Parathyroid adenoma (tissue), 2 donors: ENCODE results near the gene JMJD6.

ENCODE experiments used
- H2AFZ ChIP-seq: fragments of 300-600 bp; sonication (generic); one replicate; pipeline ENCODE4 v1.7.0; 2017; ENCODE audit warnings: antibody characterized with exemption, mild to moderate bottlenecking
- H3K27ac ChIP-seq: fragments of 300-600 bp; sonication (generic); one replicate; pipeline ENCODE4 v1.7.0; 2017
- H3K27me3 ChIP-seq: fragments of 300-600 bp; sonication (generic); one replicate; pipeline ENCODE4 v1.7.0; 2017; ENCODE audit warnings: low read length; ENCODE audit not compliant: control insufficient read depth, insufficient read depth
- H3K36me3 ChIP-seq: fragments of 300-600 bp; sonication (generic); one replicate; pipeline ENCODE4 v1.7.0; 2017; ENCODE audit warnings: low read length; ENCODE audit not compliant: control insufficient read depth, insufficient read depth
- H3K4me1 ChIP-seq: fragments of 300-600 bp; sonication (generic); one replicate; pipeline ENCODE4 v1.7.0; 2017; ENCODE audit warnings: control low read depth
- H3K4me2 ChIP-seq: fragments of 300-600 bp; sonication (generic); one replicate; pipeline ENCODE4 v1.7.0; 2017; ENCODE audit warnings: low read length
- H3K4me3 ChIP-seq: fragments of 300-600 bp; sonication (generic); one replicate; pipeline ENCODE4 v1.7.0; 2017; ENCODE audit warnings: low read depth, low read length
- H3K79me2 ChIP-seq: fragments of 300-600 bp; sonication (generic); one replicate; pipeline ENCODE4 v1.7.0; 2017; ENCODE audit warnings: control low read depth
- H3K9ac ChIP-seq: fragments of 300-600 bp; sonication (generic); one replicate; pipeline ENCODE4 v1.7.0; 2017; ENCODE audit warnings: mild to moderate bottlenecking
- H3K9me3 ChIP-seq: fragments of 300-600 bp; sonication (generic); one replicate; pipeline ENCODE4 v1.7.0; 2017; ENCODE audit warnings: low read length; ENCODE audit not compliant: control insufficient read depth
- TF ChIP-seq, protein P1 (sequence below): fragments of 300-600 bp; sonication (generic); IDR thresholded peaks from one replicate; pipeline ENCODE4 v1.7.0; 2017; ENCODE audit warnings: antibody characterized with exemption, mild to moderate bottlenecking
- donor health status: primary hyperparathyroidism.

JMJD6 gene

DNA sequence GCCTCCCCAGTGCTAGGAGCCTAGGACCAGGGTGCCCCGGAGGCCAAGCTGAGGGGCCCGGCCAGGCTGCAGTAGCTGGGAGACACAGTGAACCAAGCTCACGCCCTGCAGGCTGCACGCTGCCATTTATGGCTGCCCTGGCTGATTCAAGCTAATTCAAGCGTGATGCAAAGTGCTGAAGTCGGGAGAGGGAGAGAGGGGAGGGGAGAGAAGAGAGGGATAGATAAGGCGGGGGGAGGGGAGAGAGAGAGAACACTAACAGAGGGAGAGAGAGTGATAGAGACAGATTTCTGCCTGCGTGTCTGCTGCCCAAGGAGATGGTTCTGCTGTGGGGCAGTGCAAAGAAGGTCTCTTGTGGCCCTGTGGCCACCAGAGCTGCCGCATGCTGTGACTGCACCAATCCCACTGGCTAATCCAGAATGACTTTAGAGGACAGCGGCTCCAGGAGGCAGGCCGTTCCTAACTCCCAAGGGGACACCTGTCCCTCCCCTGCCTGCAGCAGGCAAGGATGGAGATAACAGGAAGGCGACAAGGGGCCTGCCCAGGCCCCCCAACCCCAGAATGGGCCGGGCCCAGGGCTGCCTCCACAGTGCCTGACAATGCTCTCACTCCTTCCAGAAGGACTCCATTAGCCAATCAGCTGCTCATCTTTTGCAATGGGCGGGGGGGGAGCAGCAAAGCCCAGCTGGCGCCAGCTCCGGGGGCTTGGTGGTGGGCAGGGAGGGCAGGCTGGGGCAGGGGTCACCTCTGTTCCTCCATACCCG is 28.5 kb downstream of the JMJD6 start:
- Histone ChIP-seq H3K79me2 (peaks cover 13% of the 10 kb centered on the region), H3K9me3 (no peaks in the 10 kb centered on the region), H3K36me3 (no peaks in the 10 kb centered on the region), H2AFZ (peak overlapping the region; percentile 51), H3K27me3 (no peaks in the 10 kb centered on the region), H3K27ac (peak overlapping the region; percentile 87), H3K9ac (no peak overlapping the region), H3K4me2 (peak overlapping the region; percentile 60), H3K4me3 (peak overlapping the region; percentile 4), H3K4me1 (peaks cover 63% of the 10 kb centered on the region)
- TF ChIP-seq, protein P1, sequence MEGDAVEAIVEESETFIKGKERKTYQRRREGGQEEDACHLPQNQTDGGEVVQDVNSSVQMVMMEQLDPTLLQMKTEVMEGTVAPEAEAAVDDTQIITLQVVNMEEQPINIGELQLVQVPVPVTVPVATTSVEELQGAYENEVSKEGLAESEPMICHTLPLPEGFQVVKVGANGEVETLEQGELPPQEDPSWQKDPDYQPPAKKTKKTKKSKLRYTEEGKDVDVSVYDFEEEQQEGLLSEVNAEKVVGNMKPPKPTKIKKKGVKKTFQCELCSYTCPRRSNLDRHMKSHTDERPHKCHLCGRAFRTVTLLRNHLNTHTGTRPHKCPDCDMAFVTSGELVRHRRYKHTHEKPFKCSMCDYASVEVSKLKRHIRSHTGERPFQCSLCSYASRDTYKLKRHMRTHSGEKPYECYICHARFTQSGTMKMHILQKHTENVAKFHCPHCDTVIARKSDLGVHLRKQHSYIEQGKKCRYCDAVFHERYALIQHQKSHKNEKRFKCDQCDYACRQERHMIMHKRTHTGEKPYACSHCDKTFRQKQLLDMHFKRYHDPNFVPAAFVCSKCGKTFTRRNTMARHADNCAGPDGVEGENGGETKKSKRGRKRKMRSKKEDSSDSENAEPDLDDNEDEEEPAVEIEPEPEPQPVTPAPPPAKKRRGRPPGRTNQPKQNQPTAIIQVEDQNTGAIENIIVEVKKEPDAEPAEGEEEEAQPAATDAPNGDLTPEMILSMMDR = peak; percentile 11

DNA sequence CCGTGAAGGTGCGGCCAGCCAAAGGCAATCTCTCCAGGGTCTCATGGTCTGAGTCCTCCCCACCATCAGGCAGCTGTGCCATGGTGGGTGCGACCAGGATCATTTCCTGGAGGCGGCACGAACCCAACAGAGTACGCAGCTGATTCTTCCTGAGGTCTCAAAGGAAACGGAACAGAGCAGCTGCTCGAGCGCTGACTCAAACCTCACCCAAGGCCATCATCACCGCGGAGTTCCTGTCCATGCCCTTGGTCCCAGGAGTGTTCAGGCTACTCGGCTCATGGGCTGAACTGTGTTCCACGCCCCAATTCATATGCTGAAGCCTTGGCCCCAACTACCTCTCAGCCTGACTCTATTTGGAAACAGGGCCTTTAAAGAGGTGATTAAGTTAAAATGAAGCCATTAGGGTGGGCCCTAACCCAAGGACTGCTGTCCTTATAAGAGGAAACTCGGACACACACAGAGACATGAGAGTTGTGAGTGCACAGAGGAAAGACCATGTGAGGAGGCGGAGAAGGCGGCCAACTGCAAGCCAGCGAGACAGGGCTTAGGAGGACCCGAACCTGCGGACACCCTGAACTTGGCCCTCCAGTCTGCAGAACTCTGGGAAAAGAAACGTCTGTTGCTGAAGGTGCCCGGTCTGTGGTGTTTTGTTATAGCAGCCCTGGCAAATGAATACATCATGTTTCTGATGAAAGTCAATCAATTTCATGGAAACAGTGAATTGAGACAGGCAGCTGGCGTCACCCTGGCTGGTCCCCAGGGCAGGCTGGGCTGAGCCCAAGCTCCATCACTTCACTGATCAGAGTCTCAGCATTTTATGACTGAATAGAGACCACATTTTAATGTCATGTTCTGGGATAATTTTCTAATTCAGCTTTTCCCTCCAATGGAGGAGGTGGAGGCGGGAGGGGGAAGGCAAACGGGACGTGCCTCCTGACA is 29.4 kb downstream of the JMJD6 start:
- Histone ChIP-seq H3K79me2 (peaks cover 15% of the 10 kb centered on the region), H3K4me3 (peak overlapping the region; percentile 4), H3K4me1 (peaks cover 63% of the 10 kb centered on the region)

DNA sequence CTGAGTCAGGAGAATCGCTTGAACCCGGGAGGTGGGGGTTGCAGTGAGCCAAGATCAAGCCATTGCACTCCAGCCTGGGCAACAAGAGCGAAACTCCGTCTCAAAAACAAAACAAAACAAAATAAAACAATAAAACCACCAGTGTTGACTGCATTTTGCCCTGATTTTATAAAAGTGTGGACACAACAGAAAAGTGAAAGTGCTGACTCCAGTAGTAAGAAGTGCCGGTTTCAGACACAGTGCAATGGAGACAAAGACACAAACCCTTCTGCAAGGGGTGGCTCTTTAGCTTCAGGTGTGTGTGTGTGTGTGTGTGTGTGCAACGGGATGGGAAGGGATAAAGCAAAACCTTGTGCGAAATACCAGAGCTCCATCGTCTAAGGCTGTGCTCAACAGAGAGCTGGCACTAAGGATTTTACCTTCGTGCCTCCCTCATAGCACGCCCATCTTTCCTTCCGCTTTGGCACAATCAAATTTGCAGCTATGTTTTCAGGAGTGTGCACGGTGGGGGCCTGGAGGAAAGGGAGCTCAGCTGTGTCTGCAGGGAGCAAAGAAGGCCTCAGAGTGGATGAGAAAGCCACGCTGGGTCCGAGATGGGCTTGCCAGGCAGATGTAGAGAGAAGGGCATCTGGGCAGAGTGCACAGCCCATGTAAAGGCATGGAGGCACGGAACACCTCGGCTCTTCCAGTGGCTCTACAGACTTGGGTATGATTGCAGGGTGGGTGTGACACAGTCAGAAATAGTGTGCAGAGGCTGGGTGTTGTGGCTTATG is 31.2 kb downstream of the JMJD6 start:
- Histone ChIP-seq H3K27me3 (no peaks in the 10 kb centered on the region), H3K4me3 (peak overlapping the region; percentile 1), H3K4me1 (peaks cover 49% of the 10 kb centered on the region), H3K36me3 (no peaks in the 10 kb centered on the region), H2AFZ (peak overlapping the region; percentile 23), H3K9me3 (no peaks in the 10 kb centered on the region), H3K9ac (no peak overlapping the region), H3K4me2 (peak overlapping the region; percentile 31), H3K79me2 (peaks cover 25% of the 10 kb centered on the region), H3K27ac (peak overlapping the region; percentile 68)
- TF ChIP-seq, protein P1 = no peak

More for the DNA sequence above, 29.4 kb downstream of the JMJD6 start:
- peak overlapping the region; percentile 87 for H3K27ac ChIP-seq
- H3K36me3 ChIP-seq = no peaks in the 10 kb centered on the region
- H3K9me3 ChIP-seq = no peaks in the 10 kb centered on the region
- H2AFZ ChIP-seq = peak overlapping the region; percentile 51
- H3K9ac ChIP-seq = no peak overlapping the region
- peak overlapping the region; percentile 60 for H3K4me2 ChIP-seq
- no peaks in the 10 kb centered on the region for H3K27me3 ChIP-seq
- TF ChIP-seq, protein P1 = no peak

DNA sequence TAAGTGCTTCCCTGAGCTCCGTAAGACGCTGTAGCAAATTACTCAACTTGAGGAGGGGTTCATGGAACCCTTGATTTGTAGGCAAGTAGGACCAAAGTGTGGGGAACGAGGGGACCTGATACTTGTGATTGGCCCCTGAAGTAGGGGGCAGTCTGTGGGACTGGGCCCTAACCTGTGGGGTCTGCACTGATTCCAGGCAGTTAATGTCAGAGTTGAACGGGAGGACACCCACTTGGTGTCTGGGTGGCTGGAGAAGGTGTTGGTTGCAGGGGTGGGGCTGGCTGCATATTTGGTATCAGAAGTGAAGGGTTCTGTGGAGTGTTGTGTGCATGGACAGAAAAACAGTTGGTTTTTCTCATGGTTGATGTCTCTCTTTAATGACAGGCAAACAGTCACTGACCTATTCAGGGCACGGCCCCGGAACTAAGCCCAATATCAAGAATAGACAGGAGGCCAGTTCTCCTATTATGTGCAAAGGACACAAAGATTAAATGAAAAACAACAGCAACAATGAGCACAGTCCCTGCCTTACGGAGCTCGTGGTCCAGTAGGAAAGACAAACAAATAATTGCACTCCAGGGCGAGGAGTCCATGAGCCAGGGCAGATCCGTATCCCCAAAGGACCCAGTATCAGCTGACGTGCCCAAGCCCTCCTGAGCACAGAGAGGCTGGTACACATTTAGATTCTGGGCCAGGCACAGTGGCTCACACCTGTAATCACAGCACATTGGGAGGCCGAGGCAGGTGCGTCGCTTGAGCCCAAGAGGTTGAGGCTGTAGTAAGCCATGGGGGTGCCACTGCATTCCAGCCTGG is 34.8 kb downstream of the JMJD6 start:
- TF ChIP-seq, protein P1 = no peak
- no peak overlapping the region for H3K27ac ChIP-seq

More for the DNA sequence above, 34.8 kb downstream of the JMJD6 start:
- no peak overlapping the region for H3K9ac ChIP-seq
- no peaks in the 10 kb centered on the region for H3K27me3 ChIP-seq
- H3K4me2 ChIP-seq = no peak overlapping the region
- H3K4me3 ChIP-seq = no peak overlapping the region
- H3K79me2 ChIP-seq = peaks cover 40% of the 10 kb centered on the region
- no peaks in the 10 kb centered on the region for H3K36me3 ChIP-seq
- H3K9me3 ChIP-seq = no peaks in the 10 kb centered on the region
- peaks cover 25% of the 10 kb centered on the region for H3K4me1 ChIP-seq
- H2AFZ ChIP-seq = no peak overlapping the region
